GM18498 (cell line): ENCODE measurements around the gene NBAS.

Source experiments
- ATAC-seq: cut with Tn5 transposase; IDR thresholded peaks from one replicate; pipeline ENCODE4 v1.9.1; 2021; ENCODE audit warnings: mild to moderate bottlenecking, moderate library complexity; ENCODE audit not compliant: unreplicated experiment

The NBAS gene

GRCh38 chr2:15591692-15592463 lies 30.7 kb upstream of the NBAS start, which contains the start of gene DDX1:
Gene DDX1 (plus strand): TSS chr2:15591868. CDS start chr2:15591934, 66 bp downstream.
- ATAC-seq, result peak; percentile 96

GRCh38 chr2:15591373-15591691 lies 30.2 kb upstream of the NBAS start:
- no peak for ATAC-seq

- no peak for ATAC-seq
These were observed 27.3 kb upstream of the NBAS start for GRCh38 chr2:15588329-15588919.

GRCh38 chr2:15584767-15585469 lies 23.8 kb upstream of the NBAS start:
- ATAC-seq, result no peak

- ATAC-seq, result no peak
These were observed 23.2 kb upstream of the NBAS start for GRCh38 chr2:15584316-15584715.

GRCh38 chr2:15583826-15584225 lies 22.7 kb upstream of the NBAS start:
- no peak for ATAC-seq

GRCh38 chr2:15582710-15583357 lies 21.7 kb upstream of the NBAS start:
- ATAC-seq, result no peak

- no peak for ATAC-seq
These were observed 19.3 kb upstream of the NBAS start for GRCh38 chr2:15580451-15580850.

GRCh38 chr2:15579641-15580040 lies 18.5 kb upstream of the NBAS start:
- no peak for ATAC-seq

GRCh38 chr2:15577071-15577735 lies 16.1 kb upstream of the NBAS start:
- peak; percentile 97 for ATAC-seq

- ATAC-seq, result no peak
These were observed 10.6 kb upstream of the NBAS start for GRCh38 chr2:15571729-15572128.

GRCh38 chr2:15570104-15570503 lies 9.0 kb upstream of the NBAS start:
- ATAC-seq, result no peak

GRCh38 chr2:15568874-15569273 lies 7.7 kb upstream of the NBAS start:
- ATAC-seq, result no peak

GRCh38 chr2:15566912-15567311 lies 5.8 kb upstream of the NBAS start:
- no peak for ATAC-seq

- ATAC-seq, result no peak
These were observed 5.0 kb upstream of the NBAS start for GRCh38 chr2:15565994-15566671.

- ATAC-seq, result no peak
These were observed 4.3 kb upstream of the NBAS start for GRCh38 chr2:15565392-15565791.

- no peak for ATAC-seq
These were observed 2.3 kb upstream of the NBAS start for GRCh38 chr2:15563227-15564100.

- no peak for ATAC-seq
These were observed 1.4 kb upstream of the NBAS start for GRCh38 chr2:15562354-15563031.
